Activated CD4-positive, CD25-positive, alpha-beta regulatory T cell (primary cell): ENCODE measurements around the gene SCRT2.
"Not testable (repeated sequence)": the region's sequence is repeated elsewhere in the genome, so short reads cannot be mapped to it uniquely, and the experiment has no call there.

Experiments used
- DNase-seq, 4 experiments: peaks; one replicate each; lab custom pipeline; 2025; lab: John Stamatoyannopoulos, UW

SCRT2 gene

GRCh38 chr20:653110-653589 is 22.5 kb downstream of the SCRT2 start, which contains the start of gene SRXN1:
Gene SRXN1 (minus strand): TSS chr20:653200. CDS start chr20:653185, 15 bp downstream.
- peak; percentile 64 to 75 (median 66) for DNase-seq

- no peak for DNase-seq
Measured at GRCh38 chr20:652615-653109, 22.9 kb downstream of the SCRT2 start.

- no peak for DNase-seq
Measured at GRCh38 chr20:651713-652614, 23.6 kb downstream of the SCRT2 start.

- no peak for DNase-seq
Measured at GRCh38 chr20:650954-651353, 24.6 kb downstream of the SCRT2 start.

GRCh38 chr20:650281-650680 is 25.3 kb downstream of the SCRT2 start:
- DNase-seq: no peak

GRCh38 chr20:647479-648019 is 28.1 kb downstream of the SCRT2 start:
- no peak for DNase-seq

- DNase-seq: no peak
Measured at GRCh38 chr20:646868-647233, 28.8 kb downstream of the SCRT2 start.

GRCh38 chr20:646107-646867 is 29.3 kb downstream of the SCRT2 start:
- no peak for DNase-seq

- peak in 3 of 4 experiments; percentile 30 to 45 (median 32) for DNase-seq
Measured at GRCh38 chr20:645318-646106, 30.1 kb downstream of the SCRT2 start.

- DNase-seq: no peak
Measured at GRCh38 chr20:644692-645317, 30.8 kb downstream of the SCRT2 start.

GRCh38 chr20:642398-643174 is 33.0 kb downstream of the SCRT2 start:
- no peak for DNase-seq

GRCh38 chr20:642013-642397 is 33.6 kb downstream of the SCRT2 start:
- not testable (repeated sequence) for DNase-seq

- DNase-seq: no peak
Measured at GRCh38 chr20:641516-641875, 34.1 kb downstream of the SCRT2 start.

- no peak for DNase-seq
Measured at GRCh38 chr20:640674-641515, 34.7 kb downstream of the SCRT2 start.

GRCh38 chr20:638579-638978 is 37.0 kb downstream of the SCRT2 start:
- DNase-seq: no peak

GRCh38 chr20:637559-637958 is 38.0 kb downstream of the SCRT2 start:
- no peak for DNase-seq

GRCh38 chr20:635893-636338 is 39.7 kb downstream of the SCRT2 start:
- no peak for DNase-seq

- DNase-seq: no peak
Measured at GRCh38 chr20:635028-635892, 40.3 kb downstream of the SCRT2 start.
